ENCODE data around the gene ALK. TPM values are rescaled to one million over a fixed set of nuclear protein-coding genes. Genes with fewer than 3 reads are reported as not detected.
A peak's percentile ranks its signal among the peaks of the same experiment; 100 is the strongest.

Gene ALK
- total and polyA plus RNA-seq, 10 of the 15 experiments (the other 5 are each of a cell fraction or from before 2014, with no cell fraction given) = 0.11 TPM; not detected in 9

DNA sequence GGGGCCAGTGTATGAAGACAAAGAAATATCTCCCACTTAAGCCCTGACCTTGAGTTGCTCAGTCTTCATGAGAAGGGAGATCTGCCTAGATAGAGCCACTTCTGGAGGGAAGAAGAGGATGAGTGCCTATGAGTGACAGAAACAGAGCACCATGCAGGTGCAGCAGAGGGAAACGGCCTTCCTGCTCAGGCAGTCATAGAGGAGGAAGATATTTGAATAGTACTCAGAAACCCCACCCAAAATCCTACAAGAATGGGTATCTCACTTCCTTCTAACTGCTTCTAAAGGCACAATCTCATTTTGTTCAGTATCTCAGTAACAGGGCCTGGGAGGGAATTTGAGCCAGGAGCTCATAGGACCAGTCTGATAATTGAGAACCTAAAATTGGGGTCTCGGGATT, 339.3 kb downstream of the ALK start:
- WGBS (ENCODE audit: insufficient coverage, insufficient replicate concordance, low lambda C conversion rate, missing lambda C conversion rate) = 24% methylated on average over 2 of the region's 2 CpGs
- Histone ChIP-seq H3K36me3 (ENCODE audit: control insufficient read depth in 2 of 2, insufficient read depth in 2 of 2, low read length in 1 of 2) (no peaks in the 10 kb centered on the region), H3K9ac (ENCODE audit: control insufficient read depth, insufficient read depth, low read length) (no peak overlapping the region), H3K79me2 (ENCODE audit: control insufficient read depth, insufficient read depth, low read length) (no peaks in the 10 kb centered on the region), H3K27me3 (replicated peaks in 1 of 2; ENCODE audit: control insufficient read depth in 2 of 2, insufficient read depth in 2 of 2, low read length in 1 of 2) (no peaks in the 10 kb centered on the region; a peak in 2 of 4 replicates), H3K4me2 (ENCODE audit: control insufficient read depth, insufficient read depth) (no peak overlapping the region), H3K27ac (ENCODE audit: control insufficient read depth, insufficient read depth) (no peak overlapping the region), H3K4me1 (ENCODE audit: control insufficient read depth, insufficient read depth, low read length) (no peaks in the 10 kb centered on the region), H2AFZ (ENCODE audit: control insufficient read depth, low read depth, low read length) (no peak overlapping the region), H3K4me3 (no peak overlapping the region), H3K9me3 (replicated peaks; ENCODE audit: control insufficient read depth, insufficient read depth, low read length) (no peaks in the 10 kb centered on the region), H4K20me1 (ENCODE audit: control insufficient read depth, insufficient read depth) (no peaks in the 10 kb centered on the region)
- ChIA-PET RAD21 (ENCODE audit: unreplicated experiment) (no interaction called here), CTCF (no interaction called here), POLR2A (no interaction called here), SMC1A (ENCODE audit: uncharacterized antibody, unreplicated experiment) (no interaction called here)
- no peak for TF ChIP-seq POLR2AphosphoS2 (IDR thresholded peaks at IDR 0.05; ENCODE audit: low read depth, low read length)
- no peak for TF ChIP-seq TCF7 (IDR thresholded peaks at IDR 0.05; ENCODE audit: borderline replicate concordance)
- TF ChIP-seq NR2F1 (conservative IDR thresholded peaks at IDR 0.05) = no peak
- no peak for TF ChIP-seq BRCA1 (IDR thresholded peaks at IDR 0.05; ENCODE audit: low read depth, low read length)
- no peak for TF ChIP-seq YBX1 (IDR thresholded peaks at IDR 0.05)
- TF ChIP-seq, protein P1, sequence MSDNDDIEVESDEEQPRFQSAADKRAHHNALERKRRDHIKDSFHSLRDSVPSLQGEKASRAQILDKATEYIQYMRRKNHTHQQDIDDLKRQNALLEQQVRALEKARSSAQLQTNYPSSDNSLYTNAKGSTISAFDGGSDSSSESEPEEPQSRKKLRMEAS (IDR thresholded peaks at IDR 0.05; ENCODE audit: low read depth, low read length) = no peak
- no peak for TF ChIP-seq KAT2A (conservative IDR thresholded peaks at IDR 0.05; ENCODE audit: control insufficient read depth, low read depth, low read length)
- TF ChIP-seq BHLHE40 (IDR thresholded peaks at IDR 0.05; ENCODE audit: borderline replicate concordance in 1 of 2, low read depth in 2 of 2, low read length in 1 of 2) = no peak
- no peak for TF ChIP-seq RFX5 (IDR thresholded peaks at IDR 0.05; ENCODE audit: low read depth, low read length)
- no peak for TF ChIP-seq SRF (IDR thresholded peaks at IDR 0.05; ENCODE audit: low read depth in 2 of 2, low read length in 2 of 2)
- no peak for TF ChIP-seq BCL11A (IDR thresholded peaks at IDR 0.05; ENCODE audit: low read depth, low read length)
- no TSS peak for BruUV-seq (replicated peaks)
- in situ Hi-C loops (cut with MboI) (no loop called here), intact Hi-C loops (cut with micrococcal nuclease; ENCODE audit: unreplicated experiment) (loop anchor here (10.0 kb wide), 1 partner anchor 267 kb away; no protein-coding TSS in a partner anchor)
- no peak for DNase-seq (ENCODE audit: low read depth, low spot score)
- FAIRE-seq = no peak
- ATAC-seq = peak; percentile 53

Data from GM12878 (cell line).